ENCODE results near the gene UNC93A.
"Not testable (repeated sequence)": the region's sequence is repeated elsewhere in the genome, so short reads cannot be mapped to it uniquely, and the experiment has no call there.

The UNC93A gene

GRCh38 chr6:167270499-167271311 lies 20.4 kb upstream of the UNC93A start:
- no peak for DNase-seq (ENCODE audit: low read depth in 2 of 2, low spot score in 1 of 2)

DNA sequence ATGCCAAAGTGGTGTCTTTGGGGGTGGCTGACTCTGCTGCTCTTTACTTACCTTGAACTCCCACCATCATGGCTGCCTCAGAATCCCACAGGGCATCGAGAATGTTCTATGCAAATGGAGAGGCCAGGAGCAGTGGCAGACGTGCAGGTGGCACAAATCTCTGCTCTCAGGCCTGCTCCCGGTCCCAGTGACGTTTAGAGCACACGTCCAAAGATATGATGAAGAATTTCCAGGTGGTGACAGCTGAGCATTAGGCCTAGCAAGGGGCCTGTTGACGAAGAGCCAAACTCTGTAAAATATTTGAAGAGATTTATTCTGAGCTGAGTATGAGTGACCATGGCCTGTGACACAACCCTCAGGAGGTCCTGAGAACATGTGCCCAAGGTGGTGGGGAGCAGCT lies 19.0 kb upstream of the UNC93A start:
- DNase-seq (ENCODE audit: low read depth in 2 of 2, low spot score in 1 of 2) = no peak

GRCh38 chr6:167272696-167273379 lies 18.3 kb upstream of the UNC93A start:
- DNase-seq (ENCODE audit: low read depth in 2 of 2, low spot score in 1 of 2) = no peak

GRCh38 chr6:167274270-167274669 lies 16.8 kb upstream of the UNC93A start:
- no peak for DNase-seq (ENCODE audit: low read depth in 2 of 2, low spot score in 1 of 2)

GRCh38 chr6:167275001-167275400 lies 16.1 kb upstream of the UNC93A start:
- no peak for DNase-seq (ENCODE audit: low read depth in 2 of 2, low spot score in 1 of 2)

DNA sequence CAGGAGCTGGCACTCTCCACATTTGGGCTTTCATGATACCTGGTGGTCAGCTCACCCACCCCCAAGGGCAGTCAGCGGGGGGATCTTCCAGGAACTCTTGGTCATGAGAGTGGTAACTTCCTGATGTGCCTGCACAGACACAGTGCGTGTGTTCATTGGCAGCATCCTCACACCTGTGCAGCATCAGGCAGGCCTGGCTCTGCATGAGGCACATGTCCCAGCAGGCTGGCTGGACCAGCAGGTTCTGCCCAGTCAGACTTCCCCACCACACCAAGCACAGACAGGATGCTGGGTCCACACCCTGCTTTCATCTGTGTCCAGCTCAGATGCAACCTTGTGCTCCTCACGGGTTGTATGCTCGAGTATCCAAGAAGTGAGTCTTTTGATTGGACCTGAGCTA lies 15.7 kb upstream of the UNC93A start:
- no peak for DNase-seq (ENCODE audit: low read depth in 2 of 2, low spot score in 1 of 2)

GRCh38 chr6:167276772-167277533 lies 14.2 kb upstream of the UNC93A start:
- DNase-seq (ENCODE audit: low read depth in 2 of 2, low spot score in 1 of 2) = no peak

GRCh38 chr6:167278173-167278940 lies 12.8 kb upstream of the UNC93A start:
- not testable (repeated sequence) for DNase-seq (ENCODE audit: low read depth in 2 of 2, low spot score in 1 of 2)

DNA sequence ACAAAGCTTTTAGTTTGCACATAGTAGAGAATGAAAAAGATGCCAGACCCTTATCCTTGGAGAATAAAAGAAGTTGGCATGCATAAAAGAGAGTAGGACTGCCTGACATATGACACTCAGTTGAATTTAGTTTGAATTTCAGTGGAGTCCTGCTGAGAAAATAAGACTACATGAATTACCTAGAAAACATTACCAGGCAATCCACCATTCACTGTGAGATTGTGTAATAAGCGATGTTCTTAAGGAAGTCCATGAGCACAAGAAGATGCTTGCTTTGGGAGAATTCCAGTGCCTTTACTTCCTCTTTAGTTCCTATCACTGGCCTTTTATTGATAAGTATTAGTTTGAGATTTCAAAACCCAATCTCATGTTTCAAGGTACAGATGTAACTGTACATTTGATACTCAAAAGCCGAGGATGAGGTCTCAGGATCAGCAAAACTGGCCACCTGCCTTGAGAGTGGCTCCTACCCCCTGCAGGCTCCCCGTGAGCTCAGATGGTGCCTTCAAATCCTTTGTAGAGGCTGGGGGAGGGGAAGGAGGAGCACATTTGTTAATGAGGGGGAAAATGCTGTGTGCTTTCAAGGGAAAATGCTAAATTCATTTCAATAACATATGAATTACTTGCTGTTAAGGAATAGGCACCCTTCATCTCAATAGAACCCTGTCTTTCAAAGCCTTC lies 11.2 kb upstream of the UNC93A start:
- DNase-seq (ENCODE audit: low read depth in 2 of 2, low spot score in 1 of 2) = no peak

DNA sequence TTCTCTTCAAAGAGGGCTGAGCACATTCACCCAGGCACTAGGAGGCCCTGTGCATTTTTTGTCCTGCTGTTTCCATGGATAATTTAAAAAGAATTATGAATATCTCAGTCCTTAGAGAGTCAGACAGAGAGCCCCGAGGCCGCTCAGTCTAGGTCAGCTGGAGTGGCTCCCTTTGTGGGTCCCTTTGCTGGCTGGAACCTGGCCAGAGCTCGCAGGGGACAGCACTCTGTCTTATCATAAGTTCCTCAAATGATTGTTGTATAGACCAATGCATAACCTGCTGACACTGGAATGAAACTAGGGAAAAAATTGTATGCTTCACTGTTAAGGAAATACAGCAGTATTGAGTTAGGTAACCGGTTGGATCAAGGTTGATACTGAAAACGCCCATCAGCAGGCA lies 10.6 kb upstream of the UNC93A start:
- not testable (repeated sequence) for DNase-seq (ENCODE audit: low read depth in 2 of 2, low spot score in 1 of 2)

- no peak for DNase-seq (ENCODE audit: low read depth in 2 of 2, low spot score in 1 of 2)
Observed at GRCh38 chr6:167282165-167282564, 8.9 kb upstream of the UNC93A start.

GRCh38 chr6:167284565-167284964 lies 6.5 kb upstream of the UNC93A start:
- not testable (repeated sequence) for DNase-seq (ENCODE audit: low read depth in 2 of 2, low spot score in 1 of 2)

GRCh38 chr6:167285077-167285770 lies 5.9 kb upstream of the UNC93A start:
- no peak for DNase-seq (ENCODE audit: low read depth in 2 of 2, low spot score in 1 of 2)

DNA sequence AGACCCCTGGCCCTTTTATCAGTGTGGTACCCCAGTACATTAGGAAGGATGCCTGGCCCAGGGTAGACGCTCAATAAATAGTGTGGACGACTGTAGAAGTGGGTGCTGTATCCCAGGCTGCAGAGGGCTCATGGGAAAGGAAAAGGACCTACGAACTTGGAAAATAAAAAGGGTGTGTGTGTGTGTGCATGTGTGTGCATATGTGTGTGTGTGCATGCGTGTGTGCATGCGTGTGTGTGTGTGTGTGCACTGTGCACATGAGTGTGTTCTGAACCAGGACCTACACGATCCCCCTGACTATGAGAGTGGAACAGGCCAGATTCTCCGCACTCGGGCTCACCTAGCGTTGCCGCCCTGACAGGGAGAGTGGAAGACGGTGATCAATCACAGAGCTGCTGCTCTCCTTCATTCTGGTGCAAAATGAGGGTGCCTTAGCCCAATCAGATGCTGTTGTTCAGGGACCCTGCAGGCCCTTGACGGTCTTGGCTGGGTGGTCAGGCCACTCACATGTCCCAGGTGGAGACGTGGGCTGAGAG lies 3.5 kb upstream of the UNC93A start:
- DNase-seq (ENCODE audit: low read depth in 2 of 2, low spot score in 1 of 2) = no peak

- not testable (repeated sequence) for DNase-seq (ENCODE audit: low read depth in 2 of 2, low spot score in 1 of 2)
Observed at GRCh38 chr6:167288591-167289225, 2.4 kb upstream of the UNC93A start.

- not testable (repeated sequence) for DNase-seq (ENCODE audit: low read depth in 2 of 2, low spot score in 1 of 2)
Observed at GRCh38 chr6:167289291-167289690, 1.8 kb upstream of the UNC93A start.

- DNase-seq (ENCODE audit: low read depth in 2 of 2, low spot score in 1 of 2) = no peak
Observed at GRCh38 chr6:167291623-167292300, 647 bp downstream of the UNC93A start.

DNA sequence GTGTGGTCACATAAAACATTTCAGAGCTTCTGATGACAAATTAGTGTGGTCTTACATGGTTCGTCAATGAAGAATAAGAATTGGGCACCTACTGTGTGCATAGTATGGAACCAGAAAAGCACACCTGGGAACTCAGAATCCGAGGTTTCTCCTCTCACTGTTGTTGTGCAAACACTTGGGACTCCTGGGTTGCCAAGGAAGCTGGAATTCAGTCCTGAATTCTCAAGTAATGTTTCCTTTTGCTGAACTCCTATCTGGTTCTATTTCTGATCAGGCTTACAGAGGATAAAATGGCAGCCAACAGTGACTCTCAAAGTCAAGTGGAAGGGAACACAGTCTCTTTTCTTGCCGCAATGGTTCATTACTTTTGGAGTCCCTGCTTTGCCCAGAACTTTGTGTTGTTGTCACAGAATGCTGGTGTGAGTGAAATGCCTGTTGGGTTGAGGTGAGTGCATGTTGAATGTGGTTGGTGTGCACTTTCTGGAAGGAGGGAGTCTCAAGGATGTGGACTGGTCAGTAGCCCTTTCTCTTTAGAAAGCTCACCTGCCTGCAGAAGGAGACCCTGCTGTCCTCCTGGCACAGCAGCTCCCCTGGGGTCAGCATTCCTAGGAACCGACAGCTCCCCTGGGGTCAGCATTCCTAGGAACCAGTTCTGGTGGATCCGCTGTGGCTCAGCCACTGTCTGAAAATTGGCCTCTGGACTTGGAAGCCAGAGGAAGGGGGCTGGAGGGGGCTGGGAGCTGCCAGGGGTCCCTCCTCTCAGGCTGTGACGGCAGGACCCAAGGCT lies 1.4 kb downstream of the UNC93A start:
- DNase-seq (ENCODE audit: low read depth in 2 of 2, low spot score in 1 of 2) = no peak
